ENCODE measurements around the gene BICRAL.
"Not testable (repeated sequence)": the region's sequence is repeated elsewhere in the genome, so short reads cannot be mapped to it uniquely, and the experiment has no call there.

The BICRAL gene

DNA sequence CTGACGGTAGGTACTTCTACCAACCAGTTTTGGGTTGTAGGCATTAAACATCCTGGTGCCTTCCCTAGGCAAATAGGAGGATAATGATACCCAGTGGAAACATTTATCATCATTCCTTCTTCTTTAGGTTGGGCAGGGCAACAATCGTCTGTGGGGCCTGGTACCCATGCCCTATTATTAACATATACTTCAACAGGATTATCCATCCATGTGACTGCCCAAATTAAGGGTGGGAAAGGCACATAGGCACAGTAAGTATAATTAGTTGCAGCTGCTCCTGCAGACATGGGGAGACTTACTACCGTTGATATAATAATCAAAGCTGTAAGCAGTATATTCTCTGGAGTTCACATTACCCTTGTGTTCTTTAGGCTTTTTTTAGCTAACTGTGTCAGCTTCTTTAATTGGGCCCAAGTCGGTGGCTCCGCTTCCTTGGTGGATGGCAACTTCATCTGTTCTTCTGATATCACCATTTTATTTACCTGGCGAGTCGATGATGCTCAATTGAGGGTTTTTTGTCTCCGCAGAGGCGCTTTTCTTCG lies 114.4 kb downstream of the BICRAL start:
- no peak for DNase-seq (ENCODE audit: low read depth)

GRCh38 chr6:42898891-42899361 lies 117.1 kb downstream of the BICRAL start:
- DNase-seq (ENCODE audit: low read depth): peak; percentile 55

DNA sequence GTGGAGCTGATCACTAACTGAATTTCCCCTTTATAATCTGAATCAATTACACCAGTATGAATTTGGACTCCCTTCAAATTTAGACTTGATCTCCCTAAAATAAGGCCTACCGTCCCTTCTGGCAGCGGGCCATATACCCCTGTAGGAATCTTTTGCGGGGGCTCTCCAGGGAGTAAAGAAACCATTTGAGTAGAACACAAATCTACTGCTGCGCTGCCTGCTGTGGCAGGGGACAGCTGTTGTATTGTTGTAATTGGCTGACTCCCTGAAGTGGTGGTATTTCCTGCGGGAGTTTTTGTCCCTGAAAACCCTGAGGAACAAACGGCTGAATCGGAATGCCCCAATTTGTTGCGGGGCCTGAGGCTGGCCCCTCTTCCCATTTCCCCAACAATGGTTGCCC lies 118.0 kb downstream of the BICRAL start:
- no peak for DNase-seq (ENCODE audit: low read depth)

GRCh38 chr6:42901538-42901957 lies 119.7 kb downstream of the BICRAL start:
- peak; percentile 40 for DNase-seq (ENCODE audit: low read depth)

- not testable (repeated sequence) for DNase-seq (ENCODE audit: low read depth)
Measured at GRCh38 chr6:42902429-42903263, 120.8 kb downstream of the BICRAL start.

DNA sequence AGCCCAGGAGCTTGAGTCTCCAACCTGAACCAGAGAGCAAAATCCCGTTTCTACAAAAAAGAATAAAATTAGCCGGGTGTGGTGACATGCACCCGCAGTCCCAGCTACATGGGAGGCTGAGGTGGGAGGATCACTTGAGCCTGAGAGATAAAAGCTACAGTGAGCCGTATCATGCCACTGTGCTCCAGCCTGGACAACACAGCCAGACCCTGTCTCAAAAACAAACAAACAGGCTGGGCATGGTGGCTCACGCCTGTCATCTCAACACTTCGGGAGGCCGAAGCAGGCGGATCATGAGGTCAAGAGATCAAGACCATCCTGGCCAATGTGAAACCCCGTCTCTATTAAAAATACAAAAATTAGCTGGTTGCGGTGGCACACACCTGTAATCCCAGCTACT lies 122.6 kb downstream of the BICRAL start:
- DNase-seq (ENCODE audit: low read depth): no peak

- no peak for DNase-seq (ENCODE audit: low read depth)
Measured at GRCh38 chr6:42907336-42907735, 125.5 kb downstream of the BICRAL start.

GRCh38 chr6:42909835-42910234 lies 128.0 kb downstream of the BICRAL start:
- DNase-seq (ENCODE audit: low read depth): no peak

DNA sequence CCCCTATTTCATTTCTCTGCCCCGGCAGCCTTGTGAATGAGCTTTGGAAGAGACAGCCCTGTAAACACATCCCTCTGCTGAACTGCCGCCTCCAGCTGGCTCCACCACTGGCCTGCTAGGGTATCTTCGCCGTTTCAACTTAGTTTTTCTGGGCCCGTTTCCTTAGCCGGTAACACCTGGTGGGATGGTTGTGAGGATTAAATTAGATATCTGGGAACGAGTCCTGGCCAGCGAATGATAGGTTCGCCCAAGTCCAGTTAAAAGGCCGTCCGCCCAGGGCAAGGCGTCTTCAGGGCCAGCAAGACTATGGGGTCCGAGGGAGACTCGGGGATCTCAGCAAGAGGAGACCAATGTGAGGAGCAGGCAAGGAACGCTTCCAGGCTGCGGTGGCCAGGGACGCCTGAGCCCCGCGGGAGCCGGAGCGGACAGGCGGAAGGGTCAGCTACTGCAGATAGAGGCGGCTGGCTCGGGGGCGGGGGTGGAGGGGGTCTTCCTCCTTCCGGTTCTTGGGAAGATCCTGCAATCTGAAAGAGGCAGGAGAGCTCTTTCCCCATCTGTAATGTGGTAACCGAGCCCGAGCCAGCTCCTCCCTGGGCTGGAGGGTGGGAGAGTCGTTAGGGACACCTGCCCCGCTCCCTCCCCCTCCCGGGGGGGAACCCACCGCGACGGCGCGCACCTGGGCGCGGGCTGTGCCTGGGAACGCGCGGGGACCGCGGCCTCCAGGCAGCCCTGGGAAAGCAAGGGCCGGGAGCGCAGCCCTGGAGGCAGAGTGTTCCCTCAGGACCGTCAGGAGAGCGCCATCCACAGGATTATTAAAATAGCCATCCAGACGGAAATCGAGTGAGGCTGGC lies 129.5 kb downstream of the BICRAL start:
- DNase-seq (ENCODE audit: low read depth): no peak

DNA sequence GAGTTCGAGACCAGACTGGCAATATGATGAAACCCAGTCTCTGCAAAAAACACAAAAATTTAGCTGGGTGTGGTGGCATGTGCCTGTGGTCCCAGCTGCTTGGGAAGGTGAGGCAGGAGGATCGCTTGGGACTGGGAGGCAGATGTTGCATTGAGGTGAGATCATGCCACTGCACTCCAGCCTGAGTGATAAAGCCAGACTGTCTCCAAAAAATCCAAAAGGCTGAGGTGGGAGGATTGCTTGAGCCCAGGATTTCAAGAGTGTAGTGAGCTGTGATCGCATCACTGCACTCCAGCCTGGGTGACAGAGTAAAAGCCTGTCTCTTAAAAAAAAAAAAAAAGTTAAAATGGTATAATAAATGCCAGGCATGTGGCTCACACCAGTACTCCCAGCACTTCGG lies 132.7 kb downstream of the BICRAL start:
- DNase-seq (ENCODE audit: low read depth): no peak

DNA sequence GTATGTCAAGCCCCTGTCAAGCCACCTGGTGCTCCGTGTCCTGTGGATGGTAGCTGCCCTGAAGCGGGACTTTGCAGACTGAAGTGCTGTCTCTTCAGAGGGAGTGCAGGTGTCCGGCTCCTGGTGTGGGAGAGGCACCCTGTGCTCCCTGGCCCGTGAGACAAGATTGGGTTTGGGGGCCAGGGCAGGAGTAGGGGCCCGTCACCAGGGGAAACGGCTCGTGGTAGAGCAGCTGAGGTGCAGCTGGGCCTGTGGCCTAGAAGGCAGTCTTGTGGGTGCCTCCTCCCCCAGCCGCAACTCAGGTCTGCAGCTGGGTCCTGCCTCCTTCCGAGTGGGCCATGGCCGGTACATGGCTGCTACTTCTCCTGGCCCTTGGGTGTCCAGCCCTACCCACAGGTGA lies 133.9 kb downstream of the BICRAL start, which contains the start of gene PTCRA:
Gene PTCRA (plus strand): TSS at position 322 of the 400 bp plus-strand sequence. CDS start 17 bp downstream, at position 339.
- DNase-seq (ENCODE audit: low read depth): no peak

- no peak for DNase-seq (ENCODE audit: low read depth)
Measured at GRCh38 chr6:42916288-42916687, 134.4 kb downstream of the BICRAL start.

Measured in stimulated activated CD8-positive, alpha-beta memory T cell treated with anti-CD3 and anti-CD28 coated beads, Interleukin-7, amount 100 ng/mL, for 24 hours (primary cell).